Islet of Langerhans (tissue), 1 donor: ENCODE data around the gene FXYD2.

Experiments
- FAIRE-seq: peaks from one replicate; lab custom pipeline; 2011; peaks lifted over from hg19 to GRCh38; lab: Jason Lieb, UNC

FXYD2 gene

DNA sequence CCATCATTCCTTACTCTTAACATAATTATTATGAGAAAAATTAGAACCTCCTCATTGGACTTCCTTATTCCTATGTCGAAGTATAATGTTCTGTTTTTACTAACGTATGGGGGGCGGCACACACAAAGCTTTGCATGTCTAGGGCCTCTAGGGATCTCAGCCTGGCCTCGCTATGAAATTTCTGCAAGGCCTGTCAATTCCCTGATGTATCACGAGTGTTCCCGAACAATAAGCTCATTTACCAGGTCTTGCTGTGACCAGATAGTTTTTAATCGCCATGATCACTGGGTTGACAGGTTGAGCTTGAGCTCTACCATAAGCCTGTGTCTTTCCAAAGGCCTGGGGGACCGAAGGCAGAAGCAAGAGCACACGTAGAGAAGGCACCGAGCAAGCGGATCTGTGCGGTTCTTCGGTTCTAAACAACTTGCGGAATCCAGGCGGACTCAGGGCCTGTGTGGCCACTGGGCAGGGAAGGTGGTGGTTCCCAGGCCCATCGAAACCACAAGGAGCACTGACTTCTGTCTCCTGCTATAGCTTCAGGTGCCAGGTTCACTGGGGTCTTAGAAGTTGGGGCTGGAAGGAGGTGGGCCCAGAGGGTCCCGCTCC, 10.4 kb upstream of the FXYD2 start:
- FAIRE-seq, result no peak

GRCh38 chr11:117834068-117834810, 9.7 kb upstream of the FXYD2 start:
- no peak for FAIRE-seq

- FAIRE-seq, result peak; percentile 90
Observed at GRCh38 chr11:117833401-117833891, 8.9 kb upstream of the FXYD2 start.

DNA sequence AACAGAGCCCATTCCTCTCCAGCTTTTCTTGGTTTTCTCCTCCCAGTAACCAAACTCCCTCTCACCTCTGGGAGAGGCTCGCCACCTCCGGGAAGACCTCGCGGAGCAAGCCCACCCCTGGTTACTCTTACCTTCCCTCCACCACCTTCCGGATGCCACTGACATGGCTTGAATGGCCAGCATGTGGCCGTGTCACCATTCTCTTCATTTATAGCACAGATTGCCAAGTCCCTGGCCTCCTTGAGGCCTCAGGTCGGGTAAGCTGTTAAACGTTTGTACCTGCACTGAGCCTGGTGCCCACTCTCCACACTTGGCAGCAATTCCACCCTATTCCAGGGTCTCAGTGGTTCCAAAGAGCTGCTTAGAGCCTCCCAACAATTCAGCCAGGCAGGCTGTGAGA, 8.0 kb upstream of the FXYD2 start:
- no peak for FAIRE-seq

DNA sequence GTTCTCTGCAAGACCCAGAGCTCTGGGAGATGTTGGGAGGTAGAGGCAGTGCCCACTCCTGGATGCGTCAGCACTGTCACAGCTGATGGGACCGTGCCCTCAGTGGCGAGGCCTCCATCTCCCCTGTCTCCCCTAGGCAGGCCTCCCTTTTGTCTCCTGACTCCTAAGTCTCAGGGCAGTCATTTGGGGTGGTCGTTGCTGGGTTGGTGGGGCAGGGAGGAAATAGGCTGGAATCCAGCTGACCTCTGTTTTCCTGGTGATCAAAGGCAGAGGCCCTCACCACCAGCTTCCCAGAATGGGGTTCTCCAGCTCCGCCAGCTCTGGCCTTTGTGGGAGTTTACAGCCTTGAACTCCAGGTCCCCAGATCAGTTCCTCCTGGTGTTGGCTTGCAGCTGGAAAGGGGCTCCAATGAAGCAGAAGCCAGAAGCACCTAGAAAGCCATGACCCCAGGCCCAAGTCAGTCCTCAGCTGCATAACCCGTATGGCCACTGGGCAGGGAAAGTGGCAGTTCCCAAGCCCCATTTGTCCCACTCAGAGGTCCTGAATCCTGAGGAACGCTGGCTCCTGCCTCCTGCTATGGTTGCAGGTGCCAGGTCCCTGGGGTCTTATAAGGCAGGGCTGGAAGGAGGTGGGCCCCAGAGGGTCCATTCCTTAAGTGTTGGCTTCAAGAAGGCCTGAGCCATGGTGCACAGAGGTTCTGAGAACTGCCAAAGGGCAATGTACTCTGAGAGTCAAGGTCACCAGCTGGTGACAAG, 7.3 kb upstream of the FXYD2 start:
- no peak for FAIRE-seq

- FAIRE-seq, result no peak
Observed at GRCh38 chr11:117830674-117831351, 6.3 kb upstream of the FXYD2 start.

DNA sequence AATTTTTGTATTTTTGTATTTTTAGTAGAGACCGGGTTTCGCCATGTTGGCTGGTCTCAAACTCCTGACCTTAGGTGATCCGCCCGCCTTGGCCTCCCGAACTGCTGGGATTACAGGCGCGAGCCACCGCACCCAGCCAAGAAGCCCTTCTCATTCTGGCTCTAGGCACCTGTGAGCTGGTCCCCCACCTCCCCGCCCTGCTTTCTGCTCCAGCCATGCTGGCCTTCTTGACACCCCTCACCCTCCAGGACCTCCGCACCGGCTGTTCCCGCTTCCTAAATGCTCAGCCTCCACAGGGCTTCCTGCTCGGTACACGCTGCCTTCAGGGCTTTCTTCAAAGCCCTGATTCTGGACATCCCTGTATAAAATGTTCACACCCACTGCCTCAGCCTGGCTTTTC, 5.5 kb upstream of the FXYD2 start:
- no peak for FAIRE-seq

GRCh38 chr11:117829369-117829725, 4.8 kb upstream of the FXYD2 start:
- FAIRE-seq, result no peak

- no peak for FAIRE-seq
Observed at GRCh38 chr11:117828611-117829368, 4.2 kb upstream of the FXYD2 start.

DNA sequence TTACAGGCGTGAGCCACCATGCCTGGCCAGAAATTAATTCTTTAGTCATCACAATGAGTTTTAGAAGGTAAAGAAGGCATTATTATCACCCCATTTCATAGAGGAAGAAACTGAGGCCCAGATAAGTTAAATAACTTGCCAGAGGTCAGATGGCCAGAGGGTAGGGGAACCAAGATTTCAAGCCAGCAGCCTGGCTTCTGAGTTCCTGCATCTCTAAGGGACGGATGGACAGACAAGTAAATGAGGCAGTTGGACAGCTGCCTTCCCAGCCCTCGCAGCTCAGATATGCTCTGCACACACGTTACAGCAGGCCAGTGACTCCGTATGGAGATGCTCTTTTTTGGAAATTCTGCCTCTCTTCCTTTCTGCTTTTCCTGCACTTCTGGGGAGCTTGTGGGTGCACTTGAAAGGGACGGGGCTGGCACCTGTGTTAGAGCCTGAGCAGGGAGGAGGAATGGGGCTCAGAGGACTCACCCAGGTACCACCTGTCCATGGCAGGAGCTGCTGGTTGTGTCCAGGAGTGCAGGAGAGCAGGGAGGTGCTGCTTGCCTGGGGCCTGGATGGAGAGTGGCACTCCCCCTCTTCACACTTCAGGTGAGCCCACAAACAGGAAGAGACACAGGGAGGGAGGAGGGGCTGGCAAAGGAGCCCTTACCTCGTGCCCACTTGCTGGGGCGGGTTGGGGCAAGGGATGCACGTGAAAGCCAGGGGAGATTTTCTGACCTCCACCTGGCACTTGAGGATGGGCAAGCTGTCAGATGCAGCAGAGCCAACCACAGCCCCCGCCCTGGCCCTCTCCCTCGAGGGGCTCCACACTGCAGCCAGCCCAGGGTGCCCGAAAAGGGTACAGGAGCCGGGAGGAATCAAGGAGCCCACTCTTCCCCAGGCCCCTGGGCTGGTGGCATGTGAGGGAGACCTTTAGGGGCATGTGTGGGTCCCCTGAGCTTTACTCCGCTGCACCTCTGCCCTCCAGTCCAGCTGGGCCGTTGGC, 3.3 kb upstream of the FXYD2 start:
- FAIRE-seq, result no peak

DNA sequence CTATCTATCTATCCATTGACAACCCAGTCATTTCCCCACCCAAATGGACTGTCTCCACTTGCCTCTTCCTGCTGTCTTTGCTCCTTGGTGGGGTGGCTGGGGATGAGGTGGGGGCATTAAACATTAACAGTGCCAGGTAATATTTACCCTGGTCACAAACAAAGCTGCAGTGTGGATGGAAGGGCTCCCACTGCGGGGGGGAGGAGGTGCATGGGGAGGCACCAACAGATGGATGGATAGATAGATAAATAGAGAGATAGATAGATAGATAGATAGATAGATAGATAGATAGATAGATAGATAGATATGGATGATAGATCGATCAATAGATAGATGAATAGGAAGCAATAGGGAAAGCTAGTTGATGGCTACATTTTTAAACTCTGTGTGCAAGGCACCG, 2.3 kb upstream of the FXYD2 start:
- FAIRE-seq, result no peak

DNA sequence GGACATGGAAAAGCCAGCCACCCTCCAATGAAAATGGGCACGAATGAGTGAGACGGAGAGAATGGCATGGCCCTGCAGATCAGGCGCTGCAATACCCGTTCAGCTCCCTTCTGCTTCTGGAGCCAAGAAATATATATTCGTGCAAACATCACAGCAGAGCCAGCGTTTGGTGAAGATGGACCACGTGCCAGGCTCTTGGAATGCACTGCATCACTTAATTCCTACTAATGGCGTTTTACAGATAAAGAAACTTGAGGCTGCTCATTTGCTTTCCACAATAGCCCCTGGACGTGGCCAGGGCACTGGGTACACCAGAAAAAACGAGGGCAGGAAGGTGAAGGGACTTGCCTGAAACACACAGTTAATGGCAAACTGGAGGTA, 1.6 kb upstream of the FXYD2 start:
- FAIRE-seq, result no peak

DNA sequence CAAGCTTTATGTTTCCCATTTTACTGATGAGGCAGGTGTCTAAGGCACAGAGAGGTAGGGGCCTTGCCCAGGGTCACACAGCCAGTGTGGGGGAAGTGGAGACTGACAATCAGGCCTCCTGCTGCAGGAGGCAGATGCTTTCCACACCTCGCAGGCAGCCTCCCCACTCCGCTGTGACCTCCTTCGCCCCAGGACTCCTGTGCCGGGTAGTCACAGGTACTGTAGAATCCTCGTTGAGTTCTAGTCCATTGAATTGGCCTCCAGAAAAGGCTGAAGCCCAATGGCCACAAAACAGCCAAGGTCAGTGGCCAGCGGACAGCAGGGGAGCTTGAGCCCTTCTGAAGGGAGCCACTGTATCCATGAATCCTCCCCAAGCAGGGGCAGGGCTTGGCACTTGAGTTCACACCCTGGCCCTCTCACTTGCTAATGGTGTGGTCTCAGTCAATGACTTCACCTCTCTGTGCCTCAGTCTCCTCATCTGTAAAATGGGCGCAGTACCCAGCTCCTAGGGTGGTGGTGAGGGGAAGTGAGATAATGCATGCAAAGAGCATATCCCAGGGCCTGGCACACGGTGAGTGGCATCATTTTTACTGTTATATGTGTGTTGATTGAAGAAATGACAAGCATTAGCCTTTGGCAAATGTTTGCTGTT, 1.1 kb upstream of the FXYD2 start:
- FAIRE-seq, result no peak

DNA sequence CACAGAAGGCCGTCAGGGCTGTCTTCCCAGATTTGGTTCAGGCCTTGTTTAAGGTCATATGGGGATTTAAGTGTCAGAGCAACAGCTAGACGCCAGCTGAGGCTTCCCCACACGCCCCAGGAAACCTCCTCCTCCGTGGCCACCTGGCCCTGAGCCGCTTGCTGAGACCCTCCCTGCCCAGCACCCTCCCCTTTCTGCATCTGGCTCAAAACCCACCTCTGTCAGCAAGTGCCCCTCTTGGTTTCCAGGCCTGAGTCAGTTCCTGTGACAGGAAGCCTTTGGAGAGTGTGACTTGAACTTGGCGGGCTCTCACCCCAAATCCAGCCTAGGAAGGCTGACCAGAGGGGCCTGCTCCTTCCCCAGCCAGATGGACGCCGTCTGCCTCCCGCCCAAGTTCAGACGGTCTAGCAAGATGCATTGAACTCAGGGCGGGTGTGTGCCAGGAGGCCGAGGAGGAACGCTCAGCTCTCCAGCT, 561 bp downstream of the FXYD2 start:
- FAIRE-seq, result no peak

DNA sequence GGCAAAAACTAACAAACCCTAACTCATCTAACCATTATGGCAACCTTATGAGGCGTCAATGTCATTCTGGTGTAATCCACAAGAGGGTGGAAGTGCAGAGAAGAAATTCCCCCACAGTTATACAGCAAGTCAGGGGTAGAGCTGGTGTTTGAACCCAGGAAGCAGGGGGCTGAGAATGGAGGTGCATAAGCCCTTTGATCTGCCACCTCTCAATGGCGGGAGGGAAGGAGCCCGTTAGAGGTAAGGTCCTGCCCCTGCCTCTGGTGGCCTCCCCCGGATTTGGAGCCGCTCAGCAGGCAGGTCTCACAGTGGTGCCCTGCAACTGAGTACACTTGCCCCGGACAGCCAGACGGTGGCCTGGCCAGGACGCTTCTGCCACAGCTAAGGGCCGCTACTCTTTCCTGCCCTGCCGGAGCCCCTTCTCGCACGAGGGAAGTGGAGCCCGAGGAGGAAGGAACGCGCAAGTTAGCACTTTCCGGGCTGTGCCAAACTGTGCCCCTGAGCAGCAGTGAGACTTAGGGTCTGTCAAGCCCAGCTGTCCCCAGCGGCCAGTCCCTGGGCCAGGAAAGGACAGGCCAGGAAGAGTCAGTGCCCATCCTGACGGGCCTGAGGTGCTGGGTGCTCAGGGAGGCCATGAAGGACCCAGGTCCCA, 1.1 kb downstream of the FXYD2 start:
- FAIRE-seq, result peak; percentile 86

- FAIRE-seq, result no peak
Observed at GRCh38 chr11:117822074-117823033, 2.2 kb downstream of the FXYD2 start.

- FAIRE-seq, result no peak
Observed at GRCh38 chr11:117821431-117821830, 3.1 kb downstream of the FXYD2 start.

- no peak for FAIRE-seq
Observed at GRCh38 chr11:117820516-117820915, 4.0 kb downstream of the FXYD2 start.
